ENCODE results near the gene FARP2. TPM values are rescaled to one million over a fixed set of nuclear protein-coding genes. Genes with fewer than 3 reads are reported as not detected.

The FARP2 gene
- total and polyA plus RNA-seq, 2 of the 13 experiments (the other 11 are each of a cell fraction or from before 2014, with no cell fraction given): 28.0 to 45.4 TPM

- TF ChIP-seq SOX13 (IDR thresholded peaks at IDR 0.05): no peak
- TF ChIP-seq SOX13 (CRISPR knock-in tag; conservative IDR thresholded peaks at IDR 0.05 in 1 of 2, IDR thresholded peaks at IDR 0.05 in 1 of 2): no peak
- no peak for TF ChIP-seq AKNA (CRISPR knock-in tag; IDR thresholded peaks at IDR 0.05; ENCODE audit: borderline replicate concordance)
- no peak for TF ChIP-seq ZBTB10 (CRISPR knock-in tag; IDR thresholded peaks at IDR 0.05; ENCODE audit: borderline replicate concordance)
- TF ChIP-seq SIN3A (IDR thresholded peaks at IDR 0.05; ENCODE audit: borderline replicate concordance, low read depth, low read length): 0 out of 2 replicates have a peak, but pooled peaks have one; percentile 11
- no peak for TF ChIP-seq SAP130 (CRISPR knock-in tag; IDR thresholded peaks at IDR 0.05; ENCODE audit: low read depth)
- TF ChIP-seq ZKSCAN8 (CRISPR knock-in tag; IDR thresholded peaks at IDR 0.05; ENCODE audit: borderline replicate concordance): no peak
- no peak for TF ChIP-seq RBM39 (IDR thresholded peaks at IDR 0.05; ENCODE audit: low read depth, low read length, poor library complexity, severe bottlenecking)
- TF ChIP-seq GPN1 (CRISPR knock-in tag; IDR thresholded peaks at IDR 0.05; ENCODE audit: borderline replicate concordance): no peak
- TF ChIP-seq BHLHE40 (IDR thresholded peaks at IDR 0.05; ENCODE audit: low read length): no peak
- no peak for TF ChIP-seq ZNF275 (CRISPR knock-in tag; IDR thresholded peaks at IDR 0.05; ENCODE audit: borderline replicate concordance)
- TF ChIP-seq HBP1 (CRISPR knock-in tag; IDR thresholded peaks at IDR 0.05; ENCODE audit: low read depth): no peak
- TF ChIP-seq ZNF713 (CRISPR knock-in tag; IDR thresholded peaks at IDR 0.05): no peak
- peak; percentile 47; the same call in 1 of the 2 replicates for TF ChIP-seq SMAD3 (CRISPR knock-in tag; IDR thresholded peaks at IDR 0.05)
Observed at GRCh38 chr2:241356871-241357260, 781 bp downstream of the FARP2 start (continued).

All from HepG2 (cell line).